GM23338 (cell line): ENCODE results near the gene CACNA1H.

Source experiments
- CREB1 ChIP-seq: fragments of 250-450 bp; sonication (Bioruptor Pico); IDR thresholded peaks from 2 replicates; pipeline ENCODE4 v1.5.0; 2020; ENCODE audit warnings: low read depth, mild to moderate bottlenecking, moderate library complexity
- EZH2 ChIP-seq: fragments of 200-600 bp; sonication (generic); IDR thresholded peaks from one replicate; pipeline ENCODE4 v1.8.0; 2017; ENCODE audit warnings: antibody characterized with exemption, mild to moderate bottlenecking, low read depth; ENCODE audit not compliant: unreplicated experiment
- EZH2phosphoT487 ChIP-seq: fragments of 200-600 bp; sonication (generic); IDR thresholded peaks from one replicate; pipeline ENCODE4 v1.8.1; 2018; ENCODE audit warnings: antibody characterized with exemption; ENCODE audit not compliant: unreplicated experiment
- JUNB ChIP-seq: IDR thresholded peaks from one replicate; pipeline ENCODE4 v1.6.1; 2016; ENCODE audit warnings: antibody characterized with exemption; ENCODE audit not compliant: unreplicated experiment
- NANOG ChIP-seq: IDR thresholded peaks from 2 replicates; pipeline ENCODE4 v1.6.1; 2016; ENCODE audit warnings: antibody characterized with exemption, borderline replicate concordance
- POLR2AphosphoS5 ChIP-seq: IDR thresholded peaks from 2 replicates; pipeline ENCODE4 v1.6.1; 2016; ENCODE audit warnings: antibody characterized with exemption, low read depth
- ZNF114 ChIP-seq: fragments of 250-450 bp; sonication (Bioruptor Pico); IDR thresholded peaks from 2 replicates; pipeline ENCODE4 v1.5.0; 2020; ENCODE audit warnings: mild to moderate bottlenecking, moderate library complexity
- ZNF331 ChIP-seq: fragments of 250-450 bp; sonication (Bioruptor Pico); IDR thresholded peaks from 2 replicates; pipeline ENCODE4 v1.5.0; 2020; ENCODE audit warnings: low read depth, mild to moderate bottlenecking, moderate library complexity
- TF ChIP-seq, protein P1 (sequence below), 2 experiments: fragments of 200-600 bp in 1 of 2; sonication (generic) in 1 of 2; conservative IDR thresholded peaks; 2 replicates each; pipeline versions ENCODE4 v1.5.1 to v1.6.1; 2016 to 2017; ENCODE audit warnings: antibody characterized with exemption in 2 of 2, low read depth in 2 of 2, mild to moderate bottlenecking in 2 of 2, moderate library complexity in 1 of 2
- TF ChIP-seq, protein P2 (sequence below): IDR thresholded peaks from one replicate; pipeline ENCODE4 v1.6.1; 2018; ENCODE audit warnings: antibody characterized with exemption; ENCODE audit not compliant: unreplicated experiment

DNA sequence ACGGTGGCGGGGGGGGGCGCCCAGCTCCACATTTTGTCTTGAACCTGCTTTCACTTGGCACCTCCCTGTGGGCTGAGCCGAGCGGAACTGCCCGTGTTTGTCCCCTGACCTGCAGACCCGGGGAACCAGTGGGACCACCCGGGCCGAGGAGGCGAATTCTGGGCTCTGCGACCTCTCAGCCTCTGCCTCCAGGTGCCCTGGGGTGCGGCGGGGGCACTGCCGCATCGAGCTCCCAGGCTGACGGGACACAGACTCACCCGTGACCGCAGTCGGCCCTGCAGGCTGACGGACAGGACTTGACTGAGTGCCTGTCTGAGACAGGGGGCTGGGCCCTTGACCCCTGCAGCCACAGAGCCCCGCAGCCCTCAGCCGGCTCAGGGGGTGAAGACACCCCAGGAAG, 45.8 kb upstream of the CACNA1H start:
- TF ChIP-seq, protein P1, sequence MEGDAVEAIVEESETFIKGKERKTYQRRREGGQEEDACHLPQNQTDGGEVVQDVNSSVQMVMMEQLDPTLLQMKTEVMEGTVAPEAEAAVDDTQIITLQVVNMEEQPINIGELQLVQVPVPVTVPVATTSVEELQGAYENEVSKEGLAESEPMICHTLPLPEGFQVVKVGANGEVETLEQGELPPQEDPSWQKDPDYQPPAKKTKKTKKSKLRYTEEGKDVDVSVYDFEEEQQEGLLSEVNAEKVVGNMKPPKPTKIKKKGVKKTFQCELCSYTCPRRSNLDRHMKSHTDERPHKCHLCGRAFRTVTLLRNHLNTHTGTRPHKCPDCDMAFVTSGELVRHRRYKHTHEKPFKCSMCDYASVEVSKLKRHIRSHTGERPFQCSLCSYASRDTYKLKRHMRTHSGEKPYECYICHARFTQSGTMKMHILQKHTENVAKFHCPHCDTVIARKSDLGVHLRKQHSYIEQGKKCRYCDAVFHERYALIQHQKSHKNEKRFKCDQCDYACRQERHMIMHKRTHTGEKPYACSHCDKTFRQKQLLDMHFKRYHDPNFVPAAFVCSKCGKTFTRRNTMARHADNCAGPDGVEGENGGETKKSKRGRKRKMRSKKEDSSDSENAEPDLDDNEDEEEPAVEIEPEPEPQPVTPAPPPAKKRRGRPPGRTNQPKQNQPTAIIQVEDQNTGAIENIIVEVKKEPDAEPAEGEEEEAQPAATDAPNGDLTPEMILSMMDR (conservative IDR thresholded peaks at IDR 0.05; ENCODE audit: low read depth in 2 of 2) = no peak
- TF ChIP-seq EZH2 (no peak), POLR2AphosphoS5 (no peak), ZNF331 (CRISPR knock-in tag) (no peak), EZH2phosphoT487 (no peak), CREB1 (CRISPR knock-in tag) (no peak), JUNB (no peak), ZNF114 (no peak), NANOG (no peak)
- TF ChIP-seq, protein P2, sequence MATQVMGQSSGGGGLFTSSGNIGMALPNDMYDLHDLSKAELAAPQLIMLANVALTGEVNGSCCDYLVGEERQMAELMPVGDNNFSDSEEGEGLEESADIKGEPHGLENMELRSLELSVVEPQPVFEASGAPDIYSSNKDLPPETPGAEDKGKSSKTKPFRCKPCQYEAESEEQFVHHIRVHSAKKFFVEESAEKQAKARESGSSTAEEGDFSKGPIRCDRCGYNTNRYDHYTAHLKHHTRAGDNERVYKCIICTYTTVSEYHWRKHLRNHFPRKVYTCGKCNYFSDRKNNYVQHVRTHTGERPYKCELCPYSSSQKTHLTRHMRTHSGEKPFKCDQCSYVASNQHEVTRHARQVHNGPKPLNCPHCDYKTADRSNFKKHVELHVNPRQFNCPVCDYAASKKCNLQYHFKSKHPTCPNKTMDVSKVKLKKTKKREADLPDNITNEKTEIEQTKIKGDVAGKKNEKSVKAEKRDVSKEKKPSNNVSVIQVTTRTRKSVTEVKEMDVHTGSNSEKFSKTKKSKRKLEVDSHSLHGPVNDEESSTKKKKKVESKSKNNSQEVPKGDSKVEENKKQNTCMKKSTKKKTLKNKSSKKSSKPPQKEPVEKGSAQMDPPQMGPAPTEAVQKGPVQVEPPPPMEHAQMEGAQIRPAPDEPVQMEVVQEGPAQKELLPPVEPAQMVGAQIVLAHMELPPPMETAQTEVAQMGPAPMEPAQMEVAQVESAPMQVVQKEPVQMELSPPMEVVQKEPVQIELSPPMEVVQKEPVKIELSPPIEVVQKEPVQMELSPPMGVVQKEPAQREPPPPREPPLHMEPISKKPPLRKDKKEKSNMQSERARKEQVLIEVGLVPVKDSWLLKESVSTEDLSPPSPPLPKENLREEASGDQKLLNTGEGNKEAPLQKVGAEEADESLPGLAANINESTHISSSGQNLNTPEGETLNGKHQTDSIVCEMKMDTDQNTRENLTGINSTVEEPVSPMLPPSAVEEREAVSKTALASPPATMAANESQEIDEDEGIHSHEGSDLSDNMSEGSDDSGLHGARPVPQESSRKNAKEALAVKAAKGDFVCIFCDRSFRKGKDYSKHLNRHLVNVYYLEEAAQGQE = no peak
